Muscle of arm (tissue), 12 donors: ENCODE results near the gene HTT. TPM values are rescaled to one million over a fixed set of nuclear protein-coding genes. Genes with fewer than 3 reads are reported as not detected.
"Not testable (repeated sequence)": the region's sequence is repeated elsewhere in the genome, so short reads cannot be mapped to it uniquely, and the experiment has no call there.

Experiments
- DNase-seq: peaks from one replicate; pipeline ENCODE4 v3.0.0-alpha.2; 2013
- polyA plus RNA-seq, 12 donors: library from polyadenylated mRNA; unstranded; fragments of 120-200 nt; gene quantifications; one replicate each; pipeline ENCODE4 v1.2.1, GENCODE V29; 2013; ENCODE audit not compliant: insufficient read length in 12 of 12

HTT gene
- polyA plus RNA-seq, 12 donors, result 17.8 to 54.1 (median 26.4) TPM; not detected in 1

- no peak for DNase-seq
Measured at GRCh38 chr4:3119464-3119863, 45.0 kb downstream of the HTT start.

DNA sequence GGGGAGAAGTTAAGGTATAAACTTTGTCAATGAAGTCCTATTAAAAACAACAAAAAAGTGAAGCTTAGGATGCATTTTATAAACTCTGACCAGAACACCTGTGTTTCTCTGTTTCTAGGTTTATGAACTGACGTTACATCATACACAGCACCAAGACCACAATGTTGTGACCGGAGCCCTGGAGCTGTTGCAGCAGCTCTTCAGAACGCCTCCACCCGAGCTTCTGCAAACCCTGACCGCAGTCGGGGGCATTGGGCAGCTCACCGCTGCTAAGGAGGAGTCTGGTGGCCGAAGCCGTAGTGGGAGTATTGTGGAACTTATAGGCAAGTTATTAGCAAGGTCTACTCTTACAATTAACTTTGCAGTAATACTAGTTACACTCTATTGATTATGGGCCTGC is 46.6 kb downstream of the HTT start:
- DNase-seq, result no peak

- DNase-seq, result no peak
Measured at GRCh38 chr4:3121596-3121995, 47.1 kb downstream of the HTT start.

DNA sequence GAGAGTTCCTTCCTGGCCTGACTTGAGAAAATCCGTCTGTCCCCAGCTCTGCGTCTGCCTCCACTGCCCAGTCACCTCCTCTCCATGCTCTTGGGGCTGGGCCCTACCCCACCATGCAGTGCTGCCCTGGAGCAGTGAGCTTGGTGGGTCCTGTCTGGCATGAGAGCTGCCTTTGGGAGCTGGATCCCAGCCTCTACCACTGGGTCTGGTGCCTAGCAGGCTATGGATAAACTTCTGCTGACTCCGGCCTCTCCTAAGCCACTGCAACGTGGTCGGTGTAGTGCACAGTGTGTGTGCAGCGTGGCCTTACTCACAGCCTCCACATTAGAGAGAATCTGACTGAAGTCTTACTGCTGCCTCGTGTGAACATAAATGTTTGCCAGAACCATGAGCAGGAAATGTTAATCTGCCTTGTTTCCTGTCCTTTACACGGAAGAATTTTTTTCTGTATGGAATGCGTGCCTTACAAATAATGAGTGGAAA is 47.6 kb downstream of the HTT start:
- no peak for DNase-seq

DNA sequence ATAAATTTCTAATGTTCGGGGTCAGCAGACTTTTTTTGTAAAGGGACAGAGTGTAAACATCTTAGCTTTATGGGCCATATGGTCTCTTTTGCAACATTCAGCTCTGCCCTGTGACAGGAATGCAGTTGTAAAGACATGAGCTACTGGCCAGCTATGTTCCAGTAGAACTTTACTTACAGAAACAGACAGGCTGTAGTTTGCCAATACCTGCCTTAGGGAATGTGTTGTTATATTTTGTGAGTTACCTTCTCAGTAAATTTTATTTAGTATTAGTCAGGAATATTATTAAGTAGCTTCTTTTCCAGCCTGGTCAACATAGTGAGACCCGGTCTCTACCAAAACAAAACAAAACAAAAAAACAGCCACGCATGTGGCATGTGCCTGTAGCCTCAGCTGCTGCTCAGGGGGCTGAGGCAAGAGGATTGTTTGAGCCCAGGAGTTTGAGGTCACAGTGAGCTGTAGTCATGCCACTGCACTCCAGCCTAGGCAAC is 48.7 kb downstream of the HTT start:
- no peak for DNase-seq

DNA sequence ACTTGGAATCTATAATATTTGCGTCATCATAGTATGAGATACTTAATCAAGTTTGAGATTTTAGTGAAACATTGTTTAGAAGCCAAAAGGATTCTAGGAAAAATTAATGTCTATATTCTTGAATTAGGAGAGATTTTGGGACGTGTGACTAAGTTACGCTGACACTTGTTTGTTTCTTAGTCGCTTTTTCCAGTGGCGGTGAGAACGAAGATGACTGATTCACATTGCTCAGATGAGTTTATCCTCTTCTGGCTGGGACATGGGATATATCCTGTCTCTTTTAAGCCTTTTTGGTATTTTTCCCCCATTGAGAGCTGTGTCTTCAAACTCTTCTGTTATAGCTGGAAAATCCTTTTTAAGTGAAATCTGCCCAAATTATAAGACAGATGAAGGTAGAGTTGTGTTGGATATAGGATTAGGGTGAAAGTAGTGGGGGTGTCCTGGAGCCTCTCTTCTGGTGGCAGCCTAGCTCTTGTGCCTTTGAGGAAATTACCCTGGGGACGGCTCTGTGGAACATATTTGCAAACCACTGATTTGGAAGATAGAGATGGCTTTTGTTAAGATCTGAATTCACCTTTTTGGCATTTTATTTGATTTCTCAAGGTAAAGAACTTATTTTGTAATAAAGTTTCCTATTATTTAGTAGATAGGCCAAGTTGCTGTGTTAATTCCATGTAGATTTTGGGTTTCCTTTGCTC is 49.7 kb downstream of the HTT start:
- DNase-seq, result no peak

DNA sequence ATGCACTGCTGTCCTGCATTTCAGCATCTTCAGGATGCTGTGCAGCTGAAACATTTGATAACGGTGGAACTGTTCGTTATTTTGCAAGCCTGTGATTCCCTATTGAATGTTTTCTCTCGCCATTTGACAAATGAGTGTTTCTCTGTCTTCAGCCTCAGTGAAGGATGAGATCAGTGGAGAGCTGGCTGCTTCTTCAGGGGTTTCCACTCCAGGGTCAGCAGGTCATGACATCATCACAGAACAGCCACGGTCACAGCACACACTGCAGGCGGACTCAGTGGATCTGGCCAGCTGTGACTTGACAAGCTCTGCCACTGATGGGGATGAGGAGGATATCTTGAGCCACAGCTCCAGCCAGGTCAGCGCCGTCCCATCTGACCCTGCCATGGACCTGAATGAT is 52.6 kb downstream of the HTT start:
- no peak for DNase-seq

DNA sequence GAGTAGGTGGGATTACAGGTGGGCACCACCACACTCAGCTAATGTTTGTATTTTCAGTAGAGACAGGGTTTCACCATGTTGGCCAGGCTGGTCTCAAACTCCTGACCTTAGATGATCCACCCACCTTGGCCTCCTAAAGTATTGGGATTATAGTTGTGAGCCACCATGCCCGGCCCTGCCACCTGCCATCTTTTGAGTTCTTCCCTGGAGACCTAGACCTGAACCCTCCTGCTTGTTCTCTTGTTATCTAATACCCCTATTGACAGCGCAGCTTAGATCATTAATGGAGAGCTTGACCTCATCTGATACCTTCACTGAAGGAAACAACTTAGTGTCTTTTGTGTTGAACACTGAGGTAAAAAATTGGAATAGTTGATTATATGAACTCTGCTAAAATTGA is 53.6 kb downstream of the HTT start:
- no peak for DNase-seq

GRCh38 chr4:3128976-3129375 is 54.5 kb downstream of the HTT start:
- no peak for DNase-seq

- no peak for DNase-seq
Measured at GRCh38 chr4:3130201-3130600, 55.7 kb downstream of the HTT start.

- no peak for DNase-seq
Measured at GRCh38 chr4:3130826-3131225, 56.3 kb downstream of the HTT start.

DNA sequence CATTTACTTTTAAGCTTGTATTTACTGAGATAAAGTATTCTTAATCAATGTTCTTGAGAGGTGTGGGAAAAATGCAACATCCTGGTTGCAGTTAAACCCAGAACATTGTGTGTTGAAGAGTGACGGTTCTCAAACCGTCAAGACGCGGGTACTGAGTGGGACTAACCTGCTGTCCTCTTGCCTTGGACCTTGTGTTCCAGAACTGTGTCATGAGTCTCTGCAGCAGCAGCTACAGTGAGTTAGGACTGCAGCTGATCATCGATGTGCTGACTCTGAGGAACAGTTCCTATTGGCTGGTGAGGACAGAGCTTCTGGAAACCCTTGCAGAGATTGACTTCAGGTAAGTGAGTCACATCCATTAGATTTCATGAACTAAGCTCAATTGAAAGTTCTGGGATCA is 59.7 kb downstream of the HTT start:
- no peak for DNase-seq

- DNase-seq, result no peak
Measured at GRCh38 chr4:3135155-3136011, 60.9 kb downstream of the HTT start.

DNA sequence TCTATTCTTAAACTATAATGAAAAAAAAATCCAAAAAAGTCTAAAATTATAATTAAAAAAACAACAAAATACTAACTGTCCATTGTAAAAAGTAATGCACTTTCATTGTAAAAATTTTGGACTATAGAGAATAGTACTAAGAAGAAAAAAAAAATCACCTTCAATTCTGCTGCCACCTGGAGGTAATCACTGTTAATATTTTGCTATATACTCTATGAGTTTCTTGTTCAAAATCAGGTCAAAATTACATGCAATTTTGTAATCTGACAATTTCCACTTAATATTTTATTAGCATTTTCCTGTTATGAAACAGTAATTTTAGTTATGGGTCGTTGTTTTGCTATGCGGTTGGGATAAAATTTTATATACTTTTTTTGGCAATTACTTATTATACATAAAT is 62.0 kb downstream of the HTT start:
- DNase-seq, result no peak

DNA sequence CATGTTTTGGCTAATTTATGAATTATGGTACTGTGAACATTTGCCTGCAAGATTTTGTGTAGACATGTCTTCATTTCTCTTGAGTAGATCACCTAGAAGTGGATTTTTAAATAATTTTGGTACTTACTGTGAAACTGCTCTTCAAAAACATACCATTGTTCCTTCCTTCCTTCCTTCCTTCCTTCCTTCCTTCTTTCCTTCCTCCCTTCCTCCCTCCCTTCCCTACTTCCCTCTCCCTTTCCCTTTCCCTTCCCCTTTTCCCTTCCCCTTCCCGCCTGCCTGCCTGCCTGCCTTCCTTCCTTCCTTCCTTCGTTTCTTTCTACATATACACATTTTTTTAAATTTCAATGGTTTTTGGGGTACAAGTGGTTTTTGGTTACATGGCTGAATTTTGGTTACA is 63.4 kb downstream of the HTT start:
- DNase-seq, result no peak

GRCh38 chr4:3145234-3145924 is 70.9 kb downstream of the HTT start:
- DNase-seq, result no peak

DNA sequence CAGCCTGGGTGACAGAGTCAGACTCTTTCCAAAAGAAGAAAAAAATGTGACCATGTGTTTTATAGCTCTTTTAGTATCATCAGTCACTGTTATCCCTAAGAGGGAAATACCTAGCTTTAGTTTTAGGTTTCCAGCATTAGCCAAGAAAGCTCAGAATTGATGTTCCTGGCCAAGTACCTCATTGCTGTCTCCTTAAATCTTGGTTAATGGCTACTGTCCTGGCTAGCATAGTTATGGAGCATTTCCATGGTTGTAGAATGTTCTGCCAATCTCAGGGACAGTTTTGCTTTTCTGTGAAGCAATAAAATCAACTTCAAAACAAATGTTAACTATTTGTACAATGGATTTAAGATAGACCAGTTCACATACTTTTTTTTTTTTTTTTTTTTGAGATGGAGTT is 74.4 kb downstream of the HTT start:
- no peak for DNase-seq

GRCh38 chr4:3151238-3151637 is 76.8 kb downstream of the HTT start:
- DNase-seq, result not testable (repeated sequence)

DNA sequence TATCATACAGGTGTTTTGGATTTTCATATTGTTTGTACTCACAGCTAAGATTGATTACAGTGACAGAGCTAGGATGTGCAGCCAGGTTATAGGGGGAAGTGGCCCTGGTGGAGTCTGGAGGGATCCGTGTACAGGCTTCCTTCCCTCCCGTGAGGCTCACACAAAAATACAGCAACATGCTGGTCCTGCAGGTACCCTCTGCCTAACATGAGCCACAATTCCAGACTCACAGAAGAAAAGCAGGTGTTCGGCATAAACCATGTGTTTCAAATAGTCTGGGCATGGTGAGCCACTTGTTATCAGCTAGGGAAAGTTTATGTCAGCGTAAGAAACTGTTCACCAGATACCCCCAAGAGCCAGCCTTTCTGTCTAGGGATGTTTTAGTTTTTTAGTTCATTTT is 82.9 kb downstream of the HTT start:
- DNase-seq, result no peak

DNA sequence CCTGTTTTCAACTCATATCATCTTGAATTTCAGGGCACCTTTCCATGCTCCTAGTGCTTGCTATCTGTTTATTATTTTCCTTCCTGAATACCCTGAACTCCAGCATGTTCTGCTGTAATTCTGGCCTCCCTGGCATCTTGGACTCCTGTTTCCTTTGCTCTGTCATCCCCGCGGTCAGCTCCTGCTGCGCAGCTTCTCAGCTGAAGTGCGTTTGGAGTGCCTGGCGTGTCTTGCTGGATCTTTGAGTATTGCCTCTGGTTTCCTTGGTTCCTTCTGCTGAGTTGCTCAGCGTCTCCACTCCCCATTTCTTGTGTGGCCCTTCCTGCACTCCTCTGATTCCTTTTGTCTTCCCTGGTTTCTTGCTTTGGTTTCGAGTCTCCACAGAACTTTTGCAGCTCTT is 84.4 kb downstream of the HTT start:
- DNase-seq, result no peak

- no peak for DNase-seq
Measured at GRCh38 chr4:3160438-3160837, 86.0 kb downstream of the HTT start.

- DNase-seq, result not testable (repeated sequence)
Measured at GRCh38 chr4:3161044-3161443, 86.6 kb downstream of the HTT start.
